PC-3 (cell line): Measurements from ENCODE around the gene MORC3. TPM values are rescaled to one million over a fixed set of nuclear protein-coding genes. Genes with fewer than 3 reads are reported as not detected.
A peak's percentile ranks its signal among the peaks of the same experiment; 100 is the strongest.

Experiments used
- ATAC-seq: fragments of 200-7000 bp; cut with Tn5 transposase; 2 replicates; pipeline ENCODE4 v1.9.1; 2020; ENCODE audit warnings: mild to moderate bottlenecking, moderate library complexity
- BruUV-seq: library from RNA; stranded (reverse); fragments of 400-500 nt; replicated peaks from 2 replicates; lab custom pipeline; 2021; lab: Mats Ljungman, UMichigan
- CTCF ChIA-PET: fragments of 300-600 bp; sonication (Branson Sonifier 250); formaldehyde crosslinking; loops from one replicate; lab custom pipeline; 2022; ENCODE audit warnings: antibody characterized with exemption; lab: Charles Lee
- POLR2A ChIA-PET: fragments of 300-600 bp; sonication (Branson Sonifier 250); formaldehyde crosslinking; loops from one replicate; lab custom pipeline; 2022; ENCODE audit warnings: antibody characterized with exemption; ENCODE audit not compliant: unreplicated experiment; lab: Charles Lee
- DNase-seq: peaks from one replicate; pipeline ENCODE4 v3.0.0-alpha.2; 2015
- H2AFZ ChIP-seq: fragments of 300-600 bp; sonication (generic); 2 replicates; pipeline ENCODE4 v1.6.0; 2016; ENCODE audit warnings: antibody characterized with exemption, low read length
- H3F3A ChIP-seq: fragments of 300-600 bp; sonication (generic); one replicate; pipeline ENCODE4 v1.6.0; 2017; ENCODE audit warnings: antibody characterized with exemption, low read length, control low read depth, mild to moderate bottlenecking; ENCODE audit not compliant: unreplicated experiment
- H3K27ac ChIP-seq: fragments of 300-600 bp; sonication (generic); 2 replicates; pipeline ENCODE4 v1.5.1; 2016; ENCODE audit warnings: mild to moderate bottlenecking, low read length
- H3K27me3 ChIP-seq: fragments of 300-600 bp; sonication (generic); 2 replicates; pipeline ENCODE4 v1.6.1; 2016; ENCODE audit warnings: low read length, mixed read lengths
- H3K36me3 ChIP-seq: fragments of 300-600 bp; sonication (generic); 2 replicates; pipeline ENCODE4 v1.6.1; 2016; ENCODE audit warnings: low read depth, mixed run types, low read length, mixed read lengths
- H3K4me1 ChIP-seq: fragments of 300-600 bp; sonication (generic); 2 replicates; pipeline ENCODE4 v1.5.1; 2016; ENCODE audit warnings: low read length; ENCODE audit not compliant: insufficient read depth
- H3K4me2 ChIP-seq: fragments of 300-600 bp; sonication (generic); 2 replicates; pipeline ENCODE4 v1.6.0; 2016; ENCODE audit warnings: low read length
- H3K4me3 ChIP-seq: fragments of 300-600 bp; sonication (generic); 2 replicates; pipeline ENCODE4 v1.5.1; 2016; ENCODE audit warnings: mild to moderate bottlenecking, low read length, mixed read lengths
- H3K79me2 ChIP-seq: fragments of 300-600 bp; sonication (generic); 2 replicates; pipeline ENCODE4 v1.6.1; 2017; ENCODE audit warnings: low read length, mixed read lengths
- H3K9ac ChIP-seq: fragments of 300-600 bp; sonication (generic); 2 replicates; pipeline ENCODE4 v1.6.0; 2016; ENCODE audit warnings: mild to moderate bottlenecking, low read length
- H3K9me2 ChIP-seq: fragments of 300-600 bp; sonication (generic); replicated peaks from 2 replicates; pipeline ENCODE4 v1.6.1; 2016; ENCODE audit warnings: mixed run types, low read length, mixed read lengths
- H3K9me3 ChIP-seq: fragments of 300-600 bp; sonication (generic); 2 replicates; pipeline ENCODE4 v1.6.1; 2016; ENCODE audit warnings: low read length, mixed read lengths
- H4K20me1 ChIP-seq: fragments of 300-600 bp; sonication (generic); 2 replicates; pipeline ENCODE4 v1.6.1; 2016; ENCODE audit warnings: low read length, mixed read lengths
- CTCF ChIP-seq: fragments of 300-600 bp; sonication (generic); conservative IDR thresholded peaks from 2 replicates; pipeline ENCODE4 v1.5.1; 2017; ENCODE audit warnings: antibody characterized with exemption, low read depth, mild to moderate bottlenecking, low read length
- EZH2 ChIP-seq: fragments of 300-600 bp; sonication (generic); IDR thresholded peaks from one replicate; pipeline ENCODE4 v1.6.1; 2017; ENCODE audit warnings: antibody characterized with exemption, mild to moderate bottlenecking, low read length; ENCODE audit not compliant: unreplicated experiment
- EZH2phosphoT487 ChIP-seq: fragments of 300-600 bp; sonication (generic); IDR thresholded peaks from 2 replicates; pipeline ENCODE4 v1.6.1; 2018; ENCODE audit warnings: mild to moderate bottlenecking, antibody characterized with exemption, low read length, borderline replicate concordance
- intact Hi-C: fragments of 100-400 bp; cut with micrococcal nuclease; formaldehyde crosslinking; loops from 2 replicates; pipeline ENCODE4 v1.9.0; 2023
- total RNA-seq: library from RNA; depleted of rRNA; stranded (reverse); fragments of >200 nt; gene quantifications from 2 replicates; pipeline ENCODE4 v1.2.3, GENCODE V29; 2014

Gene MORC3
- total RNA-seq, 1 experiment from 2014 or later: 23.0 TPM

GRCh38 chr21:36321325-36322082 lies 1.5 kb downstream of the MORC3 start:
- TF ChIP-seq CTCF: no peak
- no peak for TF ChIP-seq EZH2
- TF ChIP-seq EZH2phosphoT487: no peak
- peak overlapping the region; percentile 88 for H3K9ac ChIP-seq
- H3K9me3 ChIP-seq: no peaks in the 10 kb centered on the region
- intact Hi-C loops: loop anchor here (2.0 to 5.0 kb wide), 3 partner anchors 23 to 164 kb away; partner anchors contain the start of gene DOP1B
- DNase-seq (peak; percentile 35), ATAC-seq (no peak)
- peaks cover 27% of the 10 kb centered on the region for H4K20me1 ChIP-seq
- POLR2A ChIA-PET: interaction anchor here (0.6 to 1.0 kb wide), 3 partner anchors 108 to 166 kb away, joined by 3 to 5 read pairs (median 4); no protein-coding TSS in a partner anchor
- TSS peak; percentile 51 for BruUV-seq
- H3K4me1 ChIP-seq: peaks cover 32% of the 10 kb centered on the region
- peak overlapping the region; percentile 96 for H3K4me2 ChIP-seq
- CTCF ChIA-PET: no interaction called here
- no peak overlapping the region for H2AFZ ChIP-seq
- peak overlapping the region; percentile 77 for H3K27ac ChIP-seq
- H3K27me3 ChIP-seq: no peaks in the 10 kb centered on the region
- H3K36me3 ChIP-seq: no peaks in the 10 kb centered on the region
- H3F3A ChIP-seq: peaks cover 6% of the 10 kb centered on the region
- H3K9me2 ChIP-seq: no peaks in the 10 kb centered on the region
- peaks cover 63% of the 10 kb centered on the region for H3K79me2 ChIP-seq
- H3K4me3 ChIP-seq: peak overlapping the region; percentile 90

- Histone ChIP-seq H2AFZ (no peak overlapping the region), H3K27ac (peak overlapping the region; percentile 77), H3F3A (peaks cover 6% of the 10 kb centered on the region), H3K27me3 (no peaks in the 10 kb centered on the region), H3K4me2 (peak overlapping the region; percentile 96), H3K79me2 (peaks cover 68% of the 10 kb centered on the region), H3K9me3 (no peaks in the 10 kb centered on the region), H3K4me3 (peak overlapping the region; percentile 90), H3K9me2 (no peaks in the 10 kb centered on the region), H3K36me3 (no peaks in the 10 kb centered on the region), H3K9ac (peak overlapping the region; percentile 88), H3K4me1 (peaks cover 32% of the 10 kb centered on the region), H4K20me1 (peaks cover 27% of the 10 kb centered on the region)
- CTCF ChIA-PET: no interaction called here
- intact Hi-C loops: loop anchor here (5.0 kb wide), 1 partner anchor 165 kb away; the partner anchor contains the start of gene DOP1B
- POLR2A ChIA-PET: interaction anchor here (0.6 to 0.7 kb wide), 2 partner anchors 108 to 118 kb away, joined by 3 to 4 read pairs; no protein-coding TSS in a partner anchor
- DNase-seq (no peak), ATAC-seq (no peak)
- TF ChIP-seq EZH2: no peak
- TF ChIP-seq EZH2phosphoT487: no peak
- TF ChIP-seq CTCF: no peak
- no TSS peak for BruUV-seq
Measured at GRCh38 chr21:36322083-36322424, 2.1 kb downstream of the MORC3 start.
